ENCODE data around the gene FYTTD1. TPM values are rescaled to one million over a fixed set of nuclear protein-coding genes. Genes with fewer than 3 reads are reported as not detected.

Gene FYTTD1
- total and polyA plus RNA-seq, 8 donors: 8.3 to 37.9 (median 28.0) TPM

DNA sequence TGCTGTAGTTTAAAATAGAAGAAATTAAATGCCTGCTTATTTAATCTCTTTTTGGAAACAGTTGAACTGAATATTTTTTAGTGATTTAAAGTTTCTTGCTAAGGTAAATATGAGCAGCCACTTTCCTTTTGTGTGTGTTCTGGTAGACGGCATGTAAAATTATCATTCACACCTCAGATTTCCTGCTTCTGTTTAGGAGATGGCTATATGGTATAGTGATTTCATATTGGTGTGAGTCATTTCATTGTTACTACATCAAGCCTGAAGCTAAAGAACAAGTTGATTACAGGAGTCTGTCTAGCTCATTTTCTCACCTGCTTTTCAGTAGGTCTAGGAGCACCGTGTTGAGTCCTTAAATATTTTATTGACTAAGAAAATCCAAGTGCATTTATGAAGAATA is 43.6 kb downstream of the FYTTD1 start:
- Histone ChIP-seq H3K4me3 (no peak overlapping the region), H3K27me3 (no peaks in the 10 kb centered on the region), H3K9me3 (no peaks in the 10 kb centered on the region), H3K36me3 (no peaks in the 10 kb centered on the region), H3K4me1 (peaks cover 0 to 12% (median 4%) of the 10 kb centered on the region in 3 donors), H3K27ac (no peak overlapping the region)
- ATAC-seq (no peak), FAIRE-seq (no peak), DNase-seq (no peak)
- intact Hi-C loops (cut with DNase I): no loop called here
- TF ChIP-seq, protein P1, sequence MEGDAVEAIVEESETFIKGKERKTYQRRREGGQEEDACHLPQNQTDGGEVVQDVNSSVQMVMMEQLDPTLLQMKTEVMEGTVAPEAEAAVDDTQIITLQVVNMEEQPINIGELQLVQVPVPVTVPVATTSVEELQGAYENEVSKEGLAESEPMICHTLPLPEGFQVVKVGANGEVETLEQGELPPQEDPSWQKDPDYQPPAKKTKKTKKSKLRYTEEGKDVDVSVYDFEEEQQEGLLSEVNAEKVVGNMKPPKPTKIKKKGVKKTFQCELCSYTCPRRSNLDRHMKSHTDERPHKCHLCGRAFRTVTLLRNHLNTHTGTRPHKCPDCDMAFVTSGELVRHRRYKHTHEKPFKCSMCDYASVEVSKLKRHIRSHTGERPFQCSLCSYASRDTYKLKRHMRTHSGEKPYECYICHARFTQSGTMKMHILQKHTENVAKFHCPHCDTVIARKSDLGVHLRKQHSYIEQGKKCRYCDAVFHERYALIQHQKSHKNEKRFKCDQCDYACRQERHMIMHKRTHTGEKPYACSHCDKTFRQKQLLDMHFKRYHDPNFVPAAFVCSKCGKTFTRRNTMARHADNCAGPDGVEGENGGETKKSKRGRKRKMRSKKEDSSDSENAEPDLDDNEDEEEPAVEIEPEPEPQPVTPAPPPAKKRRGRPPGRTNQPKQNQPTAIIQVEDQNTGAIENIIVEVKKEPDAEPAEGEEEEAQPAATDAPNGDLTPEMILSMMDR (IDR thresholded peaks at IDR 0.05): no peak
- 39 to 57% methylated on average over 2 of the region's 2 CpGs for WGBS, 2 donors

DNA sequence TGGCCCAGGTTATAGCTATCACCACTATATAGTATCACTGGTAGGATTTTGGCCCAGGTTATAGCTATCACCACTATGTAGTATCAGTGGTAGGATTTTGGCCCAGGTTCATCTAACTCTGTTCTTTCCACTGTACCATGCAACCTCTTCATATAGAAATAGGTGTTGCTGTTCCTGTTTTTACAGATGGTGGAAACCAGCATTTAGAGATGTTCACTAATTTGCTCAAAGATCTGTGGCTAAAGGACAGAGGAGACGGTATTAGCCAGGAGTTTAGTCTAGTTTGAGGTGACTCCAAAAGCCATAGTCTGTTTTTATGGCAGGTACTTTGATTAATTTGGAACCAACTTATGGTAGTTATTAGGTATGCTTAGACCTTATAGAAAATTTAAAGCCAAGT is 44.4 kb downstream of the FYTTD1 start:
- ATAC-seq (no peak), DNase-seq (no peak), FAIRE-seq (no peak)
- Histone ChIP-seq H3K9me3 (no peaks in the 10 kb centered on the region), H3K27ac (no peak overlapping the region), H3K36me3 (no peaks in the 10 kb centered on the region), H3K4me3 (no peak overlapping the region), H3K27me3 (no peaks in the 10 kb centered on the region), H3K4me1 (peaks cover 0 to 12% (median 4%) of the 10 kb centered on the region in 3 donors)
- TF ChIP-seq, protein P1 (IDR thresholded peaks at IDR 0.05): no peak
- WGBS, 2 donors: 92 to 94% methylated on average over 1 of the region's 1 CpG
- intact Hi-C loops (cut with DNase I): no loop called here

DNA sequence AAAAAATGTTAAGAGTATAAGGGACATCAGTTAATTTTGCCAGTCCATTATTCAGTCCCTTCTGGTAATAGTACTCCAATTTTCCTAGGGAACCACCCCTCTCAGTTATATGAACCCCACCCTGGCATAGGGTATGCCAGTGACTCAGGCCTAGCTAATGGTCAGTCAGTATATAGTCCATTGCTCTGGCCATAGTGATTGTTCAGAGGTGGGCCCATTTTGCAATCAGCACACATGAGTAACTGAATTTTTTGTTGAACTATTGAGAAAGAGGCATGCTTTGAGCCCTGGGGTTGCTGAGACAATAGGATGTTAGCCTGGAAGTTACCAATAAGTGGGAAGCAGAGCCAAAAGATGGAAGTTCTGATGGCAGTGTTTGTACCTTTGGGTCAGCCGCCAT is 45.5 kb downstream of the FYTTD1 start:
- intact Hi-C loops (cut with DNase I): no loop called here
- WGBS, 2 donors: 93 to 98% methylated on average over 1 of the region's 1 CpG
- ATAC-seq: no peak

DNA sequence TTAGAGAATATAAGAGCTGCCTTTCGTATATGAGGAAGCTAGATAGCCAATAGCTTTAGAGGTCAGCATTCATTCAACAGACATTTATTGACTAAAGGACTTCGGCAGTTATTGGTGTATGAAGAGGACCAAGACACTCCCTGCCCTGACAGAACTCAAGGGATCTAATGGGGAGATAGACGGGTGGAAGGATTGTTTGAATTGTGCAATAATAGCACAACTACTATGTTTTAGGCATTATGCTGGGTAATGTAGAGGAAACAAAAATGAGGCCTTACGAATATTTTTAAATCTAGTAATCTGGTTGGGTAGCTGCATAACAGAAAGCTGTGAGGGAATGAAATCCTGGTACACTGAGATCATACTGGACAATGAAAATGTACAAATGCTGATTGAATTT is 46.4 kb downstream of the FYTTD1 start:
- DNase-seq (no peak), FAIRE-seq (no peak), ATAC-seq (no peak)
- Histone ChIP-seq H3K4me1 (peaks cover 0 to 12% (median 4%) of the 10 kb centered on the region in 3 donors), H3K27me3 (no peaks in the 10 kb centered on the region), H3K4me3 (no peak overlapping the region), H3K36me3 (no peaks in the 10 kb centered on the region), H3K27ac (no peak overlapping the region), H3K9me3 (no peaks in the 10 kb centered on the region)
- 61 to 62% methylated on average over 4 of the region's 4 CpGs for WGBS, 2 donors
- TF ChIP-seq, protein P1 (IDR thresholded peaks at IDR 0.05): no peak
- intact Hi-C loops (cut with DNase I): no loop called here

More for the DNA sequence above, 45.5 kb downstream of the FYTTD1 start:
- DNase-seq: no peak
- H3K4me1 ChIP-seq: peaks cover 0 to 12% (median 4%) of the 10 kb centered on the region in 3 donors
- H3K27ac ChIP-seq: no peak overlapping the region
- TF ChIP-seq, protein P1 (IDR thresholded peaks at IDR 0.05): no peak
- H3K4me3 ChIP-seq: no peak overlapping the region
- H3K9me3 ChIP-seq: no peaks in the 10 kb centered on the region
- no peak for FAIRE-seq
- H3K27me3 ChIP-seq: no peaks in the 10 kb centered on the region
- H3K36me3 ChIP-seq: no peaks in the 10 kb centered on the region

DNA sequence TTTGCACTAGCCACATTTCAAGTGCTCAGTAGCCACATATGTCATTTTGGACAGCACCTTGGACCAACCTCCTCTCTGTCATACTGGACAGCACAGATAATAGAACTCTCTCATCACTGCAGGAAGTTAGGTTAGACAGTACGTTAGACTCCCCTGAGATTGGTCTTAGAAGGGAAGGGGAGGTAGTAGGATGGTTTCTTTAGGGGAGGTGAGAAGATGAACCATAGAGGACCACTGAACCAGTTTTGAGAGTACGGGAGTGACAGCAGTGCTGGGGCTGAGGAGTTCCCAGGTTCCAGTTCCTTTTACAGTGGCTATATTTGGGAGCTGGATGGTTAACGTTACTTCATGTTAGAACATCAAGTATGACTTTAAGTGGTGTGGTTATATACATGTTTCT is 49.2 kb downstream of the FYTTD1 start:
- no peaks in the 10 kb centered on the region for H3K9me3 ChIP-seq
- peaks cover 0 to under 1% (median 0%) of the 10 kb centered on the region in 3 donors for H3K4me1 ChIP-seq
- TF ChIP-seq, protein P1 (IDR thresholded peaks at IDR 0.05): no peak
- 80 to 90% methylated on average over 3 of the region's 3 CpGs for WGBS, 2 donors
- H3K27ac ChIP-seq: no peak overlapping the region
- no peaks in the 10 kb centered on the region for H3K27me3 ChIP-seq
- ATAC-seq (no peak), DNase-seq (no peak), FAIRE-seq (no peak)
- intact Hi-C loops (cut with DNase I): no loop called here
- H3K36me3 ChIP-seq: no peaks in the 10 kb centered on the region
- no peak overlapping the region for H3K4me3 ChIP-seq

Measured in pancreas (tissue), 10 donors.